Psoas muscle (tissue), 8 donors: ENCODE measurements around the gene KLHL29. TPM values are rescaled to one million over a fixed set of nuclear protein-coding genes. Genes with fewer than 3 reads are reported as not detected.

Source experiments
- ATAC-seq, 4 donors: fragments of 200-7000 bp; cut with Tn5 transposase; one replicate each; pipeline ENCODE4 v1.9.1; 2020; ENCODE audit warnings: moderate library complexity in 3 of 4, mild to moderate bottlenecking in 2 of 4
- DNase-seq, 2 donors: peaks; one replicate each; pipeline ENCODE4 v3.0.0-alpha.2; 2020
- H3K27ac ChIP-seq: fragments of 200-600 bp; one replicate; pipeline ENCODE4 v1.8.0; 2022
- H3K27me3 ChIP-seq, 3 donors: fragments of 200-600 bp in 1 of 3; one replicate each; pipeline versions ENCODE4 v1.6.1 to v1.8.0; 2013 to 2022; ENCODE audit warnings: low read length in 2 of 3, mild to moderate bottlenecking in 2 of 3, moderate library complexity in 1 of 3; ENCODE audit not compliant: insufficient read depth in 3 of 3
- H3K36me3 ChIP-seq, 2 donors: fragments of 200-600 bp in 1 of 2; one replicate each; pipeline versions ENCODE4 v1.6.1 to v1.8.0; 2013 to 2022; ENCODE audit warnings: low read depth in 1 of 2, mild to moderate bottlenecking in 1 of 2, moderate library complexity in 1 of 2; ENCODE audit not compliant: insufficient read depth in 1 of 2
- H3K4me1 ChIP-seq: fragments of 200-600 bp; one replicate; pipeline ENCODE4 v1.8.0; 2022
- H3K4me3 ChIP-seq: fragments of 200-600 bp; one replicate; pipeline ENCODE4 v1.8.0; 2022; ENCODE audit warnings: mild to moderate bottlenecking
- H3K9me3 ChIP-seq: fragments of 200-600 bp; one replicate; pipeline ENCODE4 v1.8.0; 2022
- CTCF ChIP-seq: fragments of 200-600 bp; IDR thresholded peaks from one replicate; pipeline ENCODE4 v1.8.0; 2022; ENCODE audit warnings: antibody characterized with exemption
- WGBS, 3 donors: extraction: QIAGEN DNeasy Blood & Tissue Kit; methylation state at CpG; one replicate each; pipeline versions ENCODE4 v1.1.6 to v1.1.7; 2013; 5-methylcytosine and 5-hydroxymethylcytosine counted together
- intact Hi-C, 2 donors: fragments of 100-400 bp; cut with DNase I; formaldehyde crosslinking; loops; one replicate each; pipeline versions ENCODE4 v1.11.0 to v1.14.2; 2022
- polyA plus RNA-seq, 3 donors: library from polyadenylated mRNA; stranded (reverse); fragments of 200-250 nt; gene quantifications; one replicate each; pipeline ENCODE4 v1.2.3, GENCODE V29; 2013
- total RNA-seq, 4 donors: library from RNA; stranded (reverse); fragmentation: NEBNext Ultra II Directional in 2 of 4; extraction: Animal tissue kit (Norgen Biotek cat#: 25700) in 2 of 4; gene quantifications; one replicate each; pipeline versions ENCODE4 v1.2.1 to v1.2.4, GENCODE V29; 2021 to 2023
- donor health status: healthy with polysubstance abuse.
- donor health status: DM: no; HTN: no; CAD: no; lungs with moderate emphysema.
- donor health status: Bipolar disorder and iron deficiency.
- donor health status: healthy.
- donor health status: DM: yes; HTN: yes; CAD: no.
- donor health status: DM: no; HTN: no; CAD: no.
- donor health status: DM: no; HTN: no; CAD: no.
- donor health status: DM: yes; HTN: yes; CAD: no.

The KLHL29 gene
- total and polyA plus RNA-seq, 7 donors = 4.4 to 14.1 (median 6.8) TPM

DNA sequence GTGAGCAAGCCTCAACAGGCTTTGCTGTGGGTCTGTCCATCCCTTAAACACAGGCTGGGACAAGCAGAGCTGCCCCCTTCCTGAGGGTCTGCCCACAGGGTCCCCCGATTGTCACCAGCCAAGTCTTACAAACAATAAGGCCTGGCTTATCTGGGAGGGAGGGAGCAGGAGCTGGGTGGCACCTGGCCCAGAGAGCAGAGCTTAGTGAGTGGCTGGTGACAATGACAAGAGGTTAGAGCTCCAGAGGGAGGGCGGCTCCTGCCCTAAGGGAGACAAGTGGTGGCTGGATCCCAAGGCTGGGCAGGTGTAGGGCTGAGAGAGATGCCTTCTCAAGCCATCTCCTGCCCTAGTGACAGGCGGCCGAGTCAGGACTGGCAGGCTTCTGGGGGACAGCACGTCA is 125.5 kb downstream of the KLHL29 start:
- no peak for TF ChIP-seq CTCF
- DNase-seq = no peak
- peaks cover 24% of the 10 kb centered on the region for H3K4me1 ChIP-seq
- 83 to 91% (median 89%) methylated on average over 5 of the region's 5 CpGs for WGBS, 3 donors
- peaks cover 0 to 4% of the 10 kb centered on the region in 2 donors for H3K36me3 ChIP-seq
- H3K27me3 ChIP-seq = no peaks in the 10 kb centered on the region
- peak in 1 of 4 donors; percentile 4 for ATAC-seq
- no peak overlapping the region for H3K4me3 ChIP-seq
- no peak overlapping the region for H3K27ac ChIP-seq
- no peaks in the 10 kb centered on the region for H3K9me3 ChIP-seq
- intact Hi-C loops = loop anchor here (5.0 to 10.0 kb wide), 2 partner anchors 78 to 244 kb away; no protein-coding TSS in a partner anchor

- intact Hi-C loops = loop anchor here (5.0 to 10.0 kb wide), 2 partner anchors 80 to 242 kb away; no protein-coding TSS in a partner anchor
- Histone ChIP-seq H3K4me3 (no peak overlapping the region), H3K9me3 (no peaks in the 10 kb centered on the region), H3K36me3 (peaks cover 0 to 4% of the 10 kb centered on the region in 2 donors), H3K4me1 (peaks cover 41% of the 10 kb centered on the region), H3K27me3 (no peaks in the 10 kb centered on the region), H3K27ac (no peak overlapping the region)
- WGBS, 3 donors = 83 to 91% (median 89%) methylated on average over 8 of the region's 8 CpGs
- DNase-seq (peak in 1 of 2 donors; percentile 10), ATAC-seq (no peak)
- TF ChIP-seq CTCF = no peak
These were observed 127.8 kb downstream of the KLHL29 start for GRCh38 chr2:23512778-23513177.

DNA sequence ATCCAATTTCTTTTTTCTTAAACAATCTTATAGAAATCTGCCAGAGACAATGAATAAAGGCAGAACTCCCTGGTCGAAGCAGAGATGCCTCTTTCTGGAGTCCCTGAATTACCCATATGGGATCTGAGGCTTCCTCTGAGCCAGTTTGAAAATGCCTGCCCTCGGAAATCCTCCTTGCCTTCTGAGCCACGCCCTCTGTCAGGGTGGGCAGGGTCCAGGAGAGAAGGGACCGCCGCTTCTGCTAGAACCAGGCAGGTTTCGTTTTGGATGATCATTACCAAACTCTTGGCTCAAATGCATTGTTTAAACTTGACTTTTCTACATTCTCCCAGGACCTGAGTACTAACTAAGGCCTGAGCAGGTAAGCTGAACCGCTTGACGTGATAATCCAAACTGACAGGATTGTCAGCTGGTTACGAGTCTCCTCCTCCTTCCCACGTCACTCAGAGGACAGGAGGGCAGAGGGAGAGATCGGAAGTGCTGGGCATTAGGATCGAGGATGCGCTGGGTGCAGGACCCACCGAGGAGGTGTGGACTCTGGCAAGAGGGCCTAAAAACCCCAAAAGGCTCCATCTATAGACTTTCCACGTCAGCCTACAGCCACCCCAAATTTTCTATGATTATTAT is 128.4 kb downstream of the KLHL29 start:
- H3K9me3 ChIP-seq = no peaks in the 10 kb centered on the region
- peaks cover 0 to 4% of the 10 kb centered on the region in 2 donors for H3K36me3 ChIP-seq
- H3K4me3 ChIP-seq = no peak overlapping the region
- no peak for TF ChIP-seq CTCF
- H3K4me1 ChIP-seq = peaks cover 47% of the 10 kb centered on the region
- DNase-seq = peak in 1 of 2 donors; percentile 19
- no peaks in the 10 kb centered on the region for H3K27me3 ChIP-seq
- H3K27ac ChIP-seq = peak overlapping the region; percentile 65
- ATAC-seq = no peak
- 79 to 88% (median 84%) methylated on average over 15 of the region's 15 CpGs for WGBS, 3 donors
- intact Hi-C loops = loop anchor here (5.0 to 10.0 kb wide), 2 partner anchors 81 to 241 kb away; no protein-coding TSS in a partner anchor

DNA sequence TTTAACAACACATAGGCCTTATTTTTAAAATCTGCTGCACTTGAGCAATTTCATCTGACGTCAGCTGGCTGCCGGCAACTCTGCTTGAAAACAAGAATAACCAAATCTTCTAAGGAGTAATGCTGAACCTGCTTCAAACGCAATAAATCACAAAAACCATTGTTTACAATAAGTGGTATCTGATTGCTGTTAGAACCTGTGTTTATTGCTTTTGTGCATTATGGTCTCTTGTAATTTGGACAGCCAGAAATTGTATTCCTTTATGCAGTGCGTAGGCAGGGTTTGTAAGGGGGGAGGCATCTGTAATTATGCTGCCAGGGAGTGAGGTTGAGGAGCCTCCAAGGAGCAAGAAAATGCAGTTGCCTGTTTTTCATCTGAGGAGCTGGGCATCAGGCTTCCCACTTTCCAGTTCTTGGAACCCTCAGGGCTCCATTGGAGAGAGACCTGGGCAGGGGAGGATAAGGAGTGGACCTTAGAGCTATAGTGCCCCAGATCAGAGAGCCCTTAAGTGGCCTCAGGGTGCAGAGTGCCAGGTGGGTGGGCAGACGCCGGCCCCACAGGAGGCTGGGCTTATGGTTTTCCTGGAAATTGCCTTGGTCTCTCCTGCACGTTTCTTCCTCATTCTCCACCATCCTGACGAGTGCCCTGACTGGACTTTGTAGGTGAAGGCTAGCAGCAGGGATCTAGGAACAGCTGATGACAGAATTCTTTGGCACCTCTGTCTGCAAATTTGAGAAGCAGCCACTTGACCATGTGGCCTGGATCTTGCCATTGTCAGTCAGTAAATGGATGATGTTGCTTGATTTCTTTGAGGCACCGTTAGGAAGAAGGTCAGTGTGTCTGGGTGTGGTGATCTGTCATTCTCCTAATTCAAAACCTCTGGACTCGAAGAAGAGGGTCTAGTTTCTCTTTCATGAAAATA is 129.2 kb downstream of the KLHL29 start:
- Histone ChIP-seq H3K4me3 (no peak overlapping the region), H3K9me3 (no peaks in the 10 kb centered on the region), H3K4me1 (peaks cover 54% of the 10 kb centered on the region), H3K27me3 (no peaks in the 10 kb centered on the region), H3K36me3 (peaks cover 0 to 4% of the 10 kb centered on the region in 2 donors), H3K27ac (peak overlapping the region; percentile 65)
- WGBS, 3 donors = 43 to 61% (median 45%) methylated on average over 10 of the region's 10 CpGs
- ATAC-seq (peak; percentile 40 to 55 (median 52)), DNase-seq (peak in 1 of 2 donors; percentile 15)
- TF ChIP-seq CTCF = no peak
- intact Hi-C loops = loop anchor here (5.0 to 10.0 kb wide), 2 partner anchors 82 to 241 kb away; no protein-coding TSS in a partner anchor
